ENCODE measurements around the gene SH2D5.

Gene SH2D5

GRCh38 chr1:20689645-20690056 is 42.9 kb downstream of the SH2D5 start:
- in situ Hi-C loops (cut with MboI; ENCODE audit: low pct_unique_long_range_greater_than_20kb, low sequenced_read_pairs, unreplicated experiment) = loop anchor here (10.0 kb wide), 1 partner anchor 505 kb away; no protein-coding TSS in a partner anchor
- TF ChIP-seq CTCF (IDR thresholded peaks at IDR 0.05; ENCODE audit: extremely low read depth, insufficient read depth, missing control alignments) = no peak
- DNase-seq (ENCODE audit: low spot score) = no peak

- in situ Hi-C loops (cut with MboI; ENCODE audit: low pct_unique_long_range_greater_than_20kb, low sequenced_read_pairs, unreplicated experiment) = no loop called here
- no peak for DNase-seq (ENCODE audit: low spot score)
These were observed 45.4 kb downstream of the SH2D5 start for GRCh38 chr1:20686883-20687725.

GRCh38 chr1:20685741-20686140 is 46.8 kb downstream of the SH2D5 start:
- in situ Hi-C loops (cut with MboI; ENCODE audit: low pct_unique_long_range_greater_than_20kb, low sequenced_read_pairs, unreplicated experiment) = no loop called here
- TF ChIP-seq CTCF (IDR thresholded peaks at IDR 0.05; ENCODE audit: extremely low read depth, insufficient read depth, missing control alignments) = no peak
- DNase-seq (ENCODE audit: low spot score) = no peak

More at GRCh38 chr1:20686883-20687725, 45.4 kb downstream of the SH2D5 start:
- TF ChIP-seq CTCF (IDR thresholded peaks at IDR 0.05; ENCODE audit: extremely low read depth, insufficient read depth, missing control alignments) = no peak

- TF ChIP-seq CTCF (IDR thresholded peaks at IDR 0.05; ENCODE audit: extremely low read depth, insufficient read depth, missing control alignments) = no peak
- in situ Hi-C loops (cut with MboI; ENCODE audit: low pct_unique_long_range_greater_than_20kb, low sequenced_read_pairs, unreplicated experiment) = no loop called here
- DNase-seq (ENCODE audit: low spot score) = no peak
These were observed 47.3 kb downstream of the SH2D5 start for GRCh38 chr1:20685099-20685662.

- no peak for DNase-seq (ENCODE audit: low spot score)
- in situ Hi-C loops (cut with MboI; ENCODE audit: low pct_unique_long_range_greater_than_20kb, low sequenced_read_pairs, unreplicated experiment) = no loop called here
- TF ChIP-seq CTCF (IDR thresholded peaks at IDR 0.05; ENCODE audit: extremely low read depth, insufficient read depth, missing control alignments) = no peak
These were observed 47.9 kb downstream of the SH2D5 start for GRCh38 chr1:20684651-20685050.

GRCh38 chr1:20684050-20684620 is 48.4 kb downstream of the SH2D5 start:
- no peak for DNase-seq (ENCODE audit: low spot score)
- in situ Hi-C loops (cut with MboI; ENCODE audit: low pct_unique_long_range_greater_than_20kb, low sequenced_read_pairs, unreplicated experiment) = no loop called here
- TF ChIP-seq CTCF (IDR thresholded peaks at IDR 0.05; ENCODE audit: extremely low read depth, insufficient read depth, missing control alignments) = no peak

All from GM13977 (cell line).